Activated CD8-positive, alpha-beta memory T cell treated with anti-CD3 and anti-CD28 coated beads, Interleukin-2, amount 50 U/mL, for 24 hours (primary cell): ENCODE data around the gene ANAPC15.
"Not testable (repeated sequence)": the region's sequence is repeated elsewhere in the genome, so short reads cannot be mapped to it uniquely, and the experiment has no call there.

ENCODE experiments used
- DNase-seq: peaks from one replicate; pipeline ENCODE4 v3.0.0-alpha.2; 2020; ENCODE audit errors: extremely low read depth

ANAPC15 gene

DNA sequence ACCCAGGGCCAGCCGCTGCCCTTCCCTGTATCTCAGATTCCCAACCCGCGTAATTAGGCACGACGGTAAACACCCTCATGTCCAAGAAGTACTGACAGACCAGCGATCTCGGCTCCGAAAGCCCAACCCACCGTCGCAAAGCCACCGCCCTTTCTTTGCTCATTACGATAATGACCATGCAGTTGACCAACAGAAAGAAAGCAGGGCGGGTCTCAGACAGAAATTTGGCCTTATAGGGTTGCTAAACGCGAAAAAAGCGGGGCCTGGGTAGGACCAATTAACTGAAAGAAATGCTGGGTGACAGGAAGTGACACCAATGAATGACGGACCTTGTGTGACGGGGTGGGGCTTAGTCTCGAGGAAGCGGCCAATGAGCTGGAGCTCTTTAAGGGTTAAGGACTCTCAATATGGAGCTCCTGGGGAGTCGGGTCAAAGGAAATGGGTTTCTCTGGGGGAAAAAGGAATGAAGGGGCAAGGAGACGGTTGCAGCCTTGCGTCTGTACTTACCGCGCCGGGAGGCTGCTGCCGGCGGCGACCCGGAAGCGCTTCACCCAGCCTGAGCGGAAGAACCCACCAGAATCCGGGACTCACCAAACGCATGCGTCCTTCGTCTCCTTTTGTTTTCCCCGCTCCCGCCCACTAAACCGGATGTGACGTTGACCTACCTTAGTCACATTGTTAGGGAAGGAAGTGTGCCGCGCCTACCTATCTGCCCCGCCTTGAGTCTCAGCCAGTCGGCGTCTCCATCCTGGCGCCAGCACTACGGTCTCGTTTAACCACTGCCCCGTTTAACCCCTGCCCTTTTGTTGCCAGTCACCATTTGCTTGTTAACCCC lies at the start of gene ANAPC15:
Gene ANAPC15 (minus strand): TSS at position 553 of the 835 bp plus-strand sequence. CDS start 1,419 bp downstream, outside the sequence.
- peak; percentile 100 for DNase-seq

DNA sequence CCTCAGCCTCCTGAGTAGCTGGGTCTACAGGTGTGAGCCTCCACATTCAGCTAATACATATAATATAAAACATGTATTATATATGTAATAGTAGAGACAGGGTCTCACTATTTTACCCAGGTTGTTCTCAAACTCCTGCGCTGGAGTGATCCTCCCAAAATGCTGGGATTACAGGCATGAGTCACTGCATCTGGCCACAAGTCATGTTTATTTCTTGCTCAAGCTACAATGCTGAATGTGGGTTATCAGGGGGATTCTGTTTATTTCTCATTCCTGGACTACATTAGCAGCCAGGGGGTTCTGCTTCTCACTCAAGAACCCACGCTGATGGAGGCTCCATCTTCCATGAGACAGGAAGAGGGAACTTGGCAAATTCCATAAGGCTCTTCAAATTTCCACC lies 47.8 kb upstream of the ANAPC15 start:
- no peak for DNase-seq

DNA sequence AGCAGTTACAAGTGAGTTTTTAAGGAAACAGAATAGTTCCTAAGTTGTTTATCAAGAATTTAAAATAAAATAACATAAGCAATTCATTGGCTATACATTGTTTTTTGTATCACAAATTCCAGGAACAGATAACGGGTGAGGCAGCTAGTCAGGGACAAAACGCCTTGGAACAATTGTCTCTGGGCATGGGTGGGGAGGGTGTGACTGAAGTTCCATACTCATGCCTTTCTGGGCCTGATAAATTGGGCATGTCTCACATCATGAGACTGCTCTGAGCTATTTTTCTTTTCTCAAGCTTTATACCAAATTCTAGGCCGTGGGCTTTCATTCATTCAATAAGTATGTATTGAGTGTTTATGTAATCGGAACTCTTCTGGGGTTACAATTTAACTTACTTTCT lies 44.6 kb upstream of the ANAPC15 start:
- no peak for DNase-seq

- DNase-seq, result no peak
Observed at GRCh38 chr11:72155751-72156150, 43.3 kb upstream of the ANAPC15 start.

- no peak for DNase-seq
Observed at GRCh38 chr11:72154816-72155215, 42.3 kb upstream of the ANAPC15 start.

GRCh38 chr11:72153874-72154273 lies 41.4 kb upstream of the ANAPC15 start:
- not testable (repeated sequence) for DNase-seq

- DNase-seq, result no peak
Observed at GRCh38 chr11:72150882-72151281, 38.4 kb upstream of the ANAPC15 start.

DNA sequence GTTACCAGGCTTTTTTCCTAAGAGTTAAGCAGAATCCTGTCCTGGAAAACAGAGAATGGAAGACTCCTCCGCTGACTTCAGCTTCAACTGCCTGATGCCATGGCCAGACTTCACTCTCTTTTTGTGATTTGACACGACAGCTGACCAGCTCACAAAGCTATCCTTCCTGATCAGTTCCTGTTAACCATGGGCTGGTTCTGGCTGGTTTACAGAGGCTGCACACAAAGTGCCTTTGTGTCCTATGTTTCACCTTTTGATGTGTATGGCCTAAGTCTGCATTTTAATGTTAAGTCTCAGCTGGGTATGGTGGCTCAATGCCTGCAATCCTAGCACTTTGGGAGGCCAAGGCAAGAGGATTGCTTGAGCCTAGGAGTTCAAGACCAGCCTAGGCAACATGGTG lies 34.1 kb upstream of the ANAPC15 start:
- DNase-seq, result no peak

DNA sequence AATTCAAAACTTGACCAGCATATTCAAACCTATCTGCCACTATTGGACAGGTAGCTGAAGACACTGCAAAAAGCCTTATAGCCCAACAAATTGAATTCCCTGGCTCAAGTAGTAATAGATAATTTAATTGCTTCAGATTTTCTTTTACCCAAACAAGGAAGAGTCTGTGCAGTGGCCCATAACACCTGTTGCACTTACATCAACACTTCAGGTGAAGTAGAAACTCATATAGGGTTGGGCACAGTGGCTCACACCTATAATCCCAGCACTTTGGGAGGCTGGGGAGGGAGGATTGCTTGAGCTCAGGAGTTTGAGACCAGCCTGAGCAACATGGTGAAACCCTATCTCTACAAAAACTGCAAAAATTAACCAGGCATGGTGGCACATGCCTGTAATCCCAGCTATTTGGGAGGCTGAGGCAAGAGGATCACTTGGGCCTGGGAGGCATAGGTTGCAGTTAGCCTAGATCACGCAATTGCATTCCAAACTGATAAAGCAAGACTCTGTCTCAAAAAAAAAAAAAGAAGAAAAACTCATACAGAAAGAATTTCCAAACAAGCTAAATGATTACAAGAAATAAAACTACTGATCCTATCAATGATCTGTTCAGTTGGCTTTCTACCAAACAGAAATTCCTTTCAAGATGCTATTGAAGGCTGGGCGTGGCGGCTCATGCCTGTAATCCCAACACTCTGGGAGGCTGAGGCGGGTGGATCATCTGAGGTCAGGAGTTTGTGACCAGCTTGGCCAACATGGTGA lies 32.5 kb upstream of the ANAPC15 start:
- DNase-seq, result no peak

GRCh38 chr11:72142543-72142942 lies 30.0 kb upstream of the ANAPC15 start:
- DNase-seq, result not testable (repeated sequence)

DNA sequence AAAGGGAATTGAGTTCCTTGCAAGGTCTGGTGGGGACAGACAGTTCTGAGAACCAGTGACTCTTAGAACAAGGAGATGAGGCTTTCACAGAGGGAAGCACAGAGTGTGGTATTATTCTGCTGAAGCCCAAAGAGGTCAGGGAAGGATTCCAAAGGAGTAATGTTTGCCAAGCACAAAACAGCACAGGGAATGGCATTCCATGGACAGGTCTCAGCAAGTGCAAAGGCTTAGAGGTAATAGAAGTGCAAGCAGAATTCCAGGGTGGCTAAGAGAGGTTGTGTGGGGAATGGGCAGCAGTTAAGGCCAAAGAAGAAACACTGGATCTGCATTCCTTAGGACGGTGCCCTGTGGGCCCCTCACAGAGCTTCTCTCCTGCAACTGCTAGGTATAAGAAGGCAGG lies 29.6 kb upstream of the ANAPC15 start:
- not testable (repeated sequence) for DNase-seq

- no peak for DNase-seq
Observed at GRCh38 chr11:72141066-72141465, 28.6 kb upstream of the ANAPC15 start.

- no peak for DNase-seq
Observed at GRCh38 chr11:72140661-72141060, 28.2 kb upstream of the ANAPC15 start.

GRCh38 chr11:72139500-72139899 lies 27.0 kb upstream of the ANAPC15 start:
- DNase-seq, result no peak

- DNase-seq, result no peak
Observed at GRCh38 chr11:72138821-72139390, 26.4 kb upstream of the ANAPC15 start.

- no peak for DNase-seq
Observed at GRCh38 chr11:72136684-72137262, 24.3 kb upstream of the ANAPC15 start.

DNA sequence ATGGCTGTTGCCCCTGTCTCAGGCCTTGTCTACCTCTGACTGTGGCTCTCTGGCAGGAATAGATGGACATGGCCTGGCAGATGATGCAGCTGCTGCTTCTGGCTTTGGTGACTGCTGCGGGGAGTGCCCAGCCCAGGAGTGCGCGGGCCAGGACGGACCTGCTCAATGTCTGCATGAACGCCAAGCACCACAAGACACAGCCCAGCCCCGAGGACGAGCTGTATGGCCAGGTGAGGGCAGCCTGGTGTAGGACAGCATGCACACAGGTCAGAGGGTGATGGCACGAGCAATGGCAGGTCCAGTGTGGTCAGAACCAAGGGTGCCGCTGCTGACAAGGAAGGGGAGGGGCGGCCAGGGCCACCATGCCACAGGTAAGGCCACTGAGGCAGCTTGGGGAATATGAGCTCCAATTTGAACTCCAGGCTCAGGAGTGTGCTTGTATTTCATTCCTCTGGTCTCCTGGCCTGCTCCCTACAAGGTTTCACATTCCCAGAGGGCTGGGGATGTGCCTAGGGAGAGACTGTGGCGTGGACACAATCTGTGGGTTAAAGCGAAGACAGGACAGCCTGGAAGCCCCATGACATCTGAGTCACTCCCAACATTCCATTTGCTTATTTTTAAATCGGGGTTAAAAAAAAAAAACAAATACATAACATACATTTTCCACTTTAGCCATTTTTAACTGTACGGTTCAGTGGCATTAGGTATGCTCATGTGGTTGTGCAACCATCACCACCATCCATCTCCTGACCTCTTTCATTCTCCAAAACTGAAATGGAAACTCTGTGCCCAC lies 23.6 kb upstream of the ANAPC15 start:
- DNase-seq, result no peak

- DNase-seq, result not testable (repeated sequence)
Observed at GRCh38 chr11:72135473-72135872, 23.0 kb upstream of the ANAPC15 start, which contains the start of gene FOLR3. Gene FOLR3, plus strand, starts transcription at chr11:72135725. Its CDS starts 228 bp downstream, at chr11:72135953.

DNA sequence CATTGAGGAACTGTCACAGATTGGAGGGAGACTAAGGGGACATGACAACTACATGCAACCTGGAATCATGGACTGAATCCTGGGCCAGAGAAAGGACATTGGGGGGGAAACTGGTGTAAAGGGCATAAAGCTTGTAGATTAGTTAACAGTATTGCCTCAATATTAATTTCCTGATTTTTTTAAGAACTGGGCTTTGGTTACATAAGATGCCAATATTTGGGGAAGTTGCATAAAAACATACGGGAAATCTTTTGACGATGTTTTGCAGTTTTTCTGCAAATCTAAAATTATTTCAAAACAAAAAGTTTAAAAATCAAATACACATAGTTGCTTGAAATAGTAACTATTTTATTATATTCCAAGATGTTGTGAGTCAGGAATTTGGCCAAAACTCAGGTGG lies 20.2 kb upstream of the ANAPC15 start:
- DNase-seq, result no peak

GRCh38 chr11:72129381-72129780 lies 16.9 kb upstream of the ANAPC15 start:
- DNase-seq, result no peak

GRCh38 chr11:72127923-72128322 lies 15.4 kb upstream of the ANAPC15 start:
- DNase-seq, result no peak
